Stimulated activated naive CD8-positive, alpha-beta T cell treated with anti-CD3 and anti-CD28 coated beads, Interleukin-15, Interleukin-2, amounts not matched to agents 100 ng/mL and 50 ng/mL, for 24 hours (primary cell): Measurements from ENCODE around the gene KIT.

Source experiments
- H3K27ac Mint-ChIP-seq: one replicate; pipeline ENCODE4 v1.8.0; 2021; ENCODE audit warnings: mild to moderate bottlenecking, mixed read lengths
- H3K27me3 Mint-ChIP-seq: one replicate; pipeline ENCODE4 v1.8.0; 2021; ENCODE audit warnings: mixed read lengths
- H3K36me3 Mint-ChIP-seq: one replicate; pipeline ENCODE4 v1.8.0; 2021; ENCODE audit warnings: low read depth, mixed read lengths
- H3K4me1 Mint-ChIP-seq: one replicate; pipeline ENCODE4 v1.8.0; 2021; ENCODE audit warnings: low read depth, mixed read lengths
- H3K4me3 Mint-ChIP-seq: one replicate; pipeline ENCODE4 v1.8.0; 2021; ENCODE audit warnings: mild to moderate bottlenecking, mixed read lengths
- H3K9me3 Mint-ChIP-seq: one replicate; pipeline ENCODE4 v1.8.0; 2021; ENCODE audit warnings: mixed read lengths

The KIT gene

DNA sequence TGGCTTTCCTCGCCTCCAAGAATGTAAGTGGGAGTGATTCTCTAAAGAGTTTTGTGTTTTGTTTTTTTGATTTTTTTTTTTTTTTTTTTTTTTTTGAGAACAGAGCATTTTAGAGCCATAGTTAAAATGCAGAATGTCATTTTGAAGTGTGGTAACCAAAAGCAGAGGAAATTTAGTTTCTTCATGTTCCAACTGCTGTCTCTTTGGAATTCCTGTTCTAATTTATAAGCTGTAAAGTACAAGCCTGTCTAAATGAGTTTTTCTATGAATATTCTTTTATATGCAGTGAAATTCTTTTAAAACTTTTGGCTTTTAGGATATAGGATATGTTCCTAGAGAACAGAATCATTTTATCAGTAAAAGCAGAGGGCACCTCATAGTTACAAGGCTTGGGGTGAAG is 74.2 kb downstream of the KIT start:
- H3K9me3 Mint-ChIP-seq: no peaks in the 10 kb centered on the region

DNA sequence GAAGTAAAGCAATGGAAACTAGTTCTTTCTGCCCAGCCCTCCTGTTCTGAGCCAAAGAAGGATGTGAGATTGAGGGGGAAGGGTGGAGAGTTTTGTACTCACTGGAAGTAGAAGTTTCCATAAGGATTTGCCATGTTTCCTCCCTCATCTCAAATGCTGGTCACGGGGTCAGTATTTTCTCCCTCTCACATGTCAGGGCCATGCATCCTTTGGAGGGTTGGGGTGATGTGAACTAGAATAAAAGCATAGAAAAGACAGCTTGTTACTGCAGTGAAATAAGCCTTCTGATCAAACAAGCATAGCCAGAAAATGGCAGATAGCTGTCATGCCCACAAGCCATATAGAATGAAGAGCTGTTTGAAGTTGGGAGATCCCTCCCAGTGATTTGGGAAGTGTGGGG is 79.7 kb downstream of the KIT start:
- Mint-ChIP-seq H3K27ac (no peak overlapping the region), H3K36me3 (no peaks in the 10 kb centered on the region), H3K4me3 (no peak overlapping the region), H3K27me3 (no peaks in the 10 kb centered on the region), H3K9me3 (no peaks in the 10 kb centered on the region), H3K4me1 (no peaks in the 10 kb centered on the region)

More for the DNA sequence above, 74.2 kb downstream of the KIT start:
- no peaks in the 10 kb centered on the region for H3K27me3 Mint-ChIP-seq
- H3K4me1 Mint-ChIP-seq: peaks cover 4% of the 10 kb centered on the region
- H3K27ac Mint-ChIP-seq: no peak overlapping the region
- H3K4me3 Mint-ChIP-seq: no peak overlapping the region
- no peaks in the 10 kb centered on the region for H3K36me3 Mint-ChIP-seq

DNA sequence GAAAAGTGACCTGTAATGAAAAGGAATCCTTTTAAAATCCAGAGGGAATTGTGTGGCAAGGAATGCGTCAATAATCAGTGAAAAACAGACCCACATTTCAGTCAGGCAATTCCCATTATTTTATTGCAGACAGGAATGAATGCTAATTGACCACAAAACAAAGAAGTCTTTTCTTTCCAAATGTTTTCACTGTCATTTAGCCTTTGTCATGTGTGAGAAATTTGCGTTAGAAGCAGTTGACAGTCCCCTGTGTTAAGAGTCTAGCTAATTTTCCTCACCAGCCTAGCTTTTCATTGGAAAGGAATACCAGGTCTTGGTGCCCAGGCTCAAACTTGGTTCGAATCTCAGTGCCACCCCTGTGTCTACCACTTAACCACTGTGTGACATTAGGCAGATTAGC is 83.4 kb downstream of the KIT start:
- no peaks in the 10 kb centered on the region for H3K36me3 Mint-ChIP-seq
- no peaks in the 10 kb centered on the region for H3K27me3 Mint-ChIP-seq
- H3K4me3 Mint-ChIP-seq: no peak overlapping the region
- no peak overlapping the region for H3K27ac Mint-ChIP-seq
- H3K4me1 Mint-ChIP-seq: peaks cover 5% of the 10 kb centered on the region
- H3K9me3 Mint-ChIP-seq: peaks cover 7% of the 10 kb centered on the region

DNA sequence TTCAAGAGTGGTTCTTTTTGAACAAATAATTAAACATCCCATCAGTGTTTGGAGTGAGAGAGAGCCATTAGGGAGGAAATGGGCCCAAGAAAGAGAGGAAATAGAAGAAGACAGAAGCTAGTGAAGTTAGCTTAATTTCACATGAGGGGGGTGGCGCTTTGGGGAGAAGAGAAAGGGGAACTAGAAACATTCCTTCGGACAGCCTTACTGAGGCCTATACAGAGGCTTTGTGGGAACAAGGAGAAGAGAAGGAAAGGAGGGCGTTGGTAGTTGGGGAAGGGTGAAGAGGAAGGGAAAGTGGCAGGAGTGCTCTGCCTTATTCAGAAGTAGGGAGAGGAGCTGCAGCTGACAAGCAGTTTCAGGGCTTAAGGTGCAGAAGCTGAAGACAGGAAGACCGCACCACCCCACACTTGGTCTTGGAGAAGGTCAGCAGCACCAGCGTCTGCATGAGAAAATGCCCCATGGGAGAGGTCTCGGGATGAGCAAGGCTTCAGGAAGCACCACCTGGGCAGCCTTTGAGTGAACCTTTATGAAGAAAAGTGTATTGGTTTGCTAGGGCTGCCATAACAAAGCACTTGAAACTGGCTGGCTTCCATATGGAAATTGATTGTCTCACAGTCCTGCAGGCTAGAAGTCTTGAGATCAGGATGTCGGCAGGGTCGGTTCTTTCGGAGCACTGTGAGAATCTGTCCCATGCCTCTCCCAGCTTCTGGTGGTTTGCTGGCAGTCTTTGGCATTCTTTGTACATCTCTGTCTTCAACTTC is 85.1 kb downstream of the KIT start:
- H3K4me1 Mint-ChIP-seq: peaks cover 9% of the 10 kb centered on the region
- H3K27ac Mint-ChIP-seq: no peak overlapping the region
- H3K27me3 Mint-ChIP-seq: no peaks in the 10 kb centered on the region
- H3K9me3 Mint-ChIP-seq: peaks cover 7% of the 10 kb centered on the region
- H3K36me3 Mint-ChIP-seq: no peaks in the 10 kb centered on the region
- H3K4me3 Mint-ChIP-seq: no peak overlapping the region

DNA sequence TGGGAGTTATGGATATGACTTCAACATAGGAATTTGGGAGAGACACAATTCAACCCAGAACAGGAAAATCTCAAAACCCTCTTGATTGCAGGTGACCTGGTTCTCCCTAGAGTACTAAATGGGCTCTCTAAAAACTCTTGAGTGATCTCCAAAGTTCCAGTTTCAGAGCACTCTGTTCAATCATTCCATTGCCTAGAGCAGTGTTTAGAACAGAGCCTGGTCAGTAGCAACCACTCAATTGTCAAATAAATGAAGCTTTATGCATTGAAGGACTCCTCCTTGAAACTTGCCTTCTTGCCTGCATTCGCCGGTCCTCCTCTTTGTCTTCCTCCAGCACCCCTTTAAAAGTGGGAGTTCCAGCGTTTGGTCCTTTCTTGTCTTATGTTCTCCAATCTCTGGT is 85.8 kb downstream of the KIT start:
- peaks cover 7% of the 10 kb centered on the region for H3K9me3 Mint-ChIP-seq
- no peak overlapping the region for H3K4me3 Mint-ChIP-seq
- no peaks in the 10 kb centered on the region for H3K36me3 Mint-ChIP-seq
- peaks cover 9% of the 10 kb centered on the region for H3K4me1 Mint-ChIP-seq
- no peaks in the 10 kb centered on the region for H3K27me3 Mint-ChIP-seq
- H3K27ac Mint-ChIP-seq: no peak overlapping the region

DNA sequence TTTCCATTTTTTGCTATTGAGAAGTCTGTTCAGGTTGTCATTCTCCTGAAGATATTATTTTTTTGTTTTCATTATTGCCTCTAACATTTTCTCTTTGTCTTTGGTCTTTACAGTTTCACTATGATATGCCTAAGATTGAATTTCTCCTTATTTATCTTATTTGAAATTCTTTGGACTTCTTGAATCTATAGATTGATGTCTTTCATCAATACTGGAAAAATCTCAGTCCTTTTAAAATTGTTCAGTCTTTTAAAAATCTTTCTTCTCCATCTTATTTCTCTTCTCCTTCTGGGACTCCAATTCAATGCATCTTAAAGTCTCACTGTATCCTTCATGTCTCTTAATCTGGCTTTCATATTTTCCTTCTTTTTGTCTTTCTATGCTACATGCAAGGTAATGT is 86.7 kb downstream of the KIT start:
- Mint-ChIP-seq H3K36me3 (no peaks in the 10 kb centered on the region), H3K27me3 (no peaks in the 10 kb centered on the region), H3K4me3 (no peak overlapping the region), H3K27ac (no peak overlapping the region), H3K9me3 (peaks cover 7% of the 10 kb centered on the region), H3K4me1 (peaks cover 9% of the 10 kb centered on the region)

DNA sequence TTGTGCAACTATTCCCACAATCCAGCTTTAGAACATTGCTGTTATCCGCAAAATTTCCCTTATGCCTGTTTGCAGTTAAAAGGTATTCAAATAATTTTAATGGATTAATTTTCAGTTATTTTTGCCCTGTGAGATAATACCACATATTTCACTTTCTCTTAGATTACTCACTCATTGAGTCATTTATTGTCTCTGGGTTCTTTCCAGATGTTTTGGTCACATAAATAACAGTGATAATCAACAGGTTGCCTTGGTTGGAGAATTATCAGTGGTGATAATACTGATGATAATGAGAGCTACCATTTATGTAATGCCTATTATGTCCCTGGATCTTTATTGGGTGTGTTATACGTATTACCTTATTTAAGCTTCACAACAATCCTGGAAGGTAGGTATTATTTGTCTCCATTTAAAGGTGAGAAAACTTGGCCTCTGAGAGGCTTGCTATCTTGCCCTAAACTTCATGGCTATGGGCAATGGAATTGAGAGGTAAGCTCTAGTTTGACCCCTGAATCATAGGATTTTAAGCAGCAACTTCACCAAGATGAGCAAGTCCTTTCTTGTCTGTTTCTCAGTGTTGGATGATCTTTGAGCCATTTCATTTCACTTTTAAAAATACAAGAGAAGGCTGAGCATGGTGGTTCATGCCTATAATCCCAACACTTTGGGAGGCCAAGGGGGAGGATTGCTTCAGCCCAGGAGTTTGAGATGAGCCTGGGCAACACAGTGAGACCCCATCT is 87.4 kb downstream of the KIT start:
- H3K27me3 Mint-ChIP-seq: no peaks in the 10 kb centered on the region
- no peak overlapping the region for H3K4me3 Mint-ChIP-seq
- H3K4me1 Mint-ChIP-seq: peaks cover 9% of the 10 kb centered on the region
- H3K9me3 Mint-ChIP-seq: peaks cover 7% of the 10 kb centered on the region
- no peak overlapping the region for H3K27ac Mint-ChIP-seq
- no peaks in the 10 kb centered on the region for H3K36me3 Mint-ChIP-seq

DNA sequence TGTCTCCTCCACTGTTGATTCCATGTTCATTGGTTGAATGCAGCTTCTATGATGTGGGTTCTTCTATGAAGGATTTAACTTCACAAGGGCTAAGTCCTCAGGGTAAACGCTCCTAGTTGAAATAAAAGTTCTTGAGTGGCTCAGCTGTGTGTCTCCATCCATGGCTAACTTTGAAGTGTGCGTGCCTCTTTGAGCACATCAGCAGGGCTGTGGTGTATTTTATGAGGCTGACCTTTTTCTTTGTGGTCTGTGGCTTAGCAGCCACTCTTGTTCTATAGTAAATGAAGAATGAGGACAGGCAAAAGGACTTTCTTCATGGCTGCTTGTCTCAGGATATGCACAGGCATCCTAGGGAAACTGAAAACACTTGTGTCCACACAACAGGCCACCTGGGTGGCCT is 88.5 kb downstream of the KIT start:
- H3K4me3 Mint-ChIP-seq: no peak overlapping the region
- no peaks in the 10 kb centered on the region for H3K27me3 Mint-ChIP-seq
- H3K9me3 Mint-ChIP-seq: peaks cover 7% of the 10 kb centered on the region
- H3K36me3 Mint-ChIP-seq: no peaks in the 10 kb centered on the region
- H3K27ac Mint-ChIP-seq: peak overlapping the region; percentile 23
- peaks cover 9% of the 10 kb centered on the region for H3K4me1 Mint-ChIP-seq

DNA sequence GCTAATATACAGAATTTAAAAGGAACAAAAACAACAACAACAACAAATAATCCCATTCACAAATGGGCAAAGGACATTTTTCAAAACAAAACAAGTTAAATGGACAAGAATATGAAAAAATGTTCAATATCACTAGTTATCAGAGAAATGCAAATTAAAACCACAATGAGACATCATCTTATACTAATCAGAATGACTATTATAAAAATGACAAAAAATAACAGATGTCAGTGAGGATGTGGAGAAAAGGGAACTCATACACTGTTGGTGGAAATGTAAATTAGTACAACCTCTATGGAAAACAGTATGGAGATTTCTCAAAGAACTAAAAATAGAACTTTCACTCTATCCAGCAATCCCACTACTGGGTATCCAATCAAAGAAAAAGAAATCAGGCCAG is 92.6 kb downstream of the KIT start:
- Mint-ChIP-seq H3K9me3 (no peaks in the 10 kb centered on the region), H3K27me3 (no peaks in the 10 kb centered on the region), H3K27ac (no peak overlapping the region), H3K36me3 (no peaks in the 10 kb centered on the region), H3K4me3 (no peak overlapping the region), H3K4me1 (peaks cover 9% of the 10 kb centered on the region)

DNA sequence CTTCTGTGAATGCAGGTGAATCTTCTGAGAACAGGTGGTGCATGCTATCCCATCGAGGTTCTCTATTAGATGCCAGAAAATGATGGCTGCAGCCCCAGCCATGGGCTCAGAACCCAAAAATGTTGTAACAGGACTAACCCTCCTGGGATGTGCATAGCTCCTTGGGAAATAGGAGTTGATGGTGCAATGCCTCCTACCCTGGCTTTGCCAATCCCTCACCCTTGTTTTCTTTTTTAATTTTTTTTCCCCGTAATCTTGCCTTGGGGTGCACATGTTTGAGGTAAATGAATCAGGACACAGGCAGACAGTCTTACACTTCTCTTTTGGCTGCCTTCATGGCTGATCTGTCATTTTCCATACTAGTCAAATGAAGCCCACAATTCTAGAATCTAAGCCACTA is 96.6 kb downstream of the KIT start:
- Mint-ChIP-seq H3K4me1 (no peaks in the 10 kb centered on the region), H3K36me3 (no peaks in the 10 kb centered on the region), H3K27ac (no peak overlapping the region), H3K27me3 (no peaks in the 10 kb centered on the region), H3K9me3 (no peaks in the 10 kb centered on the region), H3K4me3 (no peak overlapping the region)

DNA sequence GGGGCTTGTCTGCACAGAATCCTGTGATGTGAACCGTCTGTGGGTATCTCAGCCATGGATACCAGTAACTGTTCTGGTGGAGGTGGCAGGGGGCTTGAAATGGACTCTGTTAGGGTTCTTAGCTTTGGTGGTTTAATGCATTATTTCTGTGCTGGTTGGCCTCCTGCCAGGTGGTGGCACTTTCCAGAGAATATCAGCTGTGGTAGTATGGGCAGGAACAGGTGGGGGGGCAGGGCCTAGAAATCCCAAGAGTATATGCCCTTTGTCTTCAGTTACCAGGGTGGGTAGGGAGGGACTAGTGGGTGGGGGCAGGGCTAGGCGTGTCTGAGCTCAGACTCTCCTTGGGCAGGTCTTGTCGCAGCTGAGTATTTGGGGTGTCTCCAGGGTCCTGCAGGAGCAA is 106.7 kb downstream of the KIT start:
- peaks cover 11% of the 10 kb centered on the region for H3K4me1 Mint-ChIP-seq
- H3K36me3 Mint-ChIP-seq: peaks cover 4% of the 10 kb centered on the region
- H3K27ac Mint-ChIP-seq: no peak overlapping the region

DNA sequence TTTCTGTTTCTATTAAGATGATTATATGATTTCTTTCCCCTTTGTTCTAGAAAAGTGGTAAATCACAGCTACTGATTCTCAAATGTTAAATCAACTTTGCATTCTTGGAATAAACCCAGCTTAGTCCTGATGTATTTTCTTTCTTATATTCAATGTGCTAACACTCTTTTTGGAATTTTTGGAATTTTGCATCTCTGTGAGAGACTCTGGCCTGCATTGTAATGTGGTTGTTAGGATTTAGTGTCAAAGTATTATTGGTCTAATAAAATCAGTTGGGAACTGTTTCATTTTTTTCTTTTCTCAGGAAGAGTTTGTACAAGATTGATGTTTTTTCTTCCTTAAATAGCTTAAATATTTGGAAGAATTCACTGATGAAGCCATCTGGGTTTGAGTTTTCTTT is 109.6 kb downstream of the KIT start:
- no peak overlapping the region for H3K4me3 Mint-ChIP-seq
- no peaks in the 10 kb centered on the region for H3K27me3 Mint-ChIP-seq
- H3K27ac Mint-ChIP-seq: no peak overlapping the region
- peaks cover 15% of the 10 kb centered on the region for H3K9me3 Mint-ChIP-seq
- H3K36me3 Mint-ChIP-seq: no peaks in the 10 kb centered on the region
- peaks cover 2% of the 10 kb centered on the region for H3K4me1 Mint-ChIP-seq

More for the DNA sequence above, 106.7 kb downstream of the KIT start:
- Mint-ChIP-seq H3K9me3 (peaks cover 29% of the 10 kb centered on the region), H3K27me3 (no peaks in the 10 kb centered on the region), H3K4me3 (no peak overlapping the region)

DNA sequence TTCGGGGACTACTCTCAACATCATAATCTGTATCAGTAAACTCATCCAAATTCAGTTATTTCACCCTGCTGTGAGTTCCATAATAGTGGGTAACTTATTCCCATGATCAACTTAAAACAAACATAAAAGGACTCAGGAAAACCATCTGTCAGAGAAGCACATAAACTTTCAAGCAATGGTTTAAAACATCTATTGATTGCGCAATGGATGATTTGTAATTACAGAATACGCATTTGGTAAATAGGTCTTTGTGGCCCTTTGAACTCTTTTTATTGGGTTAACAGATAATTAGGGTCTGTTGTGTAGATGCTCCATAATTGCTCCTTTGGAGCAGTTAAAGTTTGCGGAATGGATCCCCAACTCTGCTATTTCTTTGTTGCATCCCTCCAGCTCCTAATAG is 115.3 kb downstream of the KIT start:
- no peak overlapping the region for H3K27ac Mint-ChIP-seq
- H3K36me3 Mint-ChIP-seq: no peaks in the 10 kb centered on the region
- H3K27me3 Mint-ChIP-seq: no peaks in the 10 kb centered on the region
- no peak overlapping the region for H3K4me3 Mint-ChIP-seq
- H3K4me1 Mint-ChIP-seq: no peaks in the 10 kb centered on the region
- peaks cover 3% of the 10 kb centered on the region for H3K9me3 Mint-ChIP-seq

DNA sequence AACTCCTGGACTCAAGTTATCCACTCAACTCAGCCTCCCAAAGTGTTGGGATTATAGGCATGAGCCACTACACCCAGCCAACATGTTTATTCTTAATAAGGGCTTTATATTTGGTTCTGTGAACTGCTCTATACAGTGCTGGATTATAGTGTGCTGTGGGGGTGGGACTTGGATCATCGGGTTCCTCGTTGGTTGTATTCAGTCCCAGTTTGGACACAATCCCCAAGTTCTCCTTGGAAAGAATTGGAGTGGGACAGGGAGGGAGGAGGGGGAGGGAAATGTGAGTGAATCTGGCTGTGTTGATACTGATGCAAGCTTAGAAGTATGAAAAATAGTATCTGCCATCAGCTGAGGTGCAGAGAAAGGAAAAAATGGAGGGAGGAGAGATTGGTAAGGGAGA is 121.3 kb downstream of the KIT start:
- H3K27ac Mint-ChIP-seq: no peak overlapping the region
- no peaks in the 10 kb centered on the region for H3K36me3 Mint-ChIP-seq
- peaks cover 4% of the 10 kb centered on the region for H3K4me1 Mint-ChIP-seq
- no peaks in the 10 kb centered on the region for H3K27me3 Mint-ChIP-seq
- no peak overlapping the region for H3K4me3 Mint-ChIP-seq
- no peaks in the 10 kb centered on the region for H3K9me3 Mint-ChIP-seq

DNA sequence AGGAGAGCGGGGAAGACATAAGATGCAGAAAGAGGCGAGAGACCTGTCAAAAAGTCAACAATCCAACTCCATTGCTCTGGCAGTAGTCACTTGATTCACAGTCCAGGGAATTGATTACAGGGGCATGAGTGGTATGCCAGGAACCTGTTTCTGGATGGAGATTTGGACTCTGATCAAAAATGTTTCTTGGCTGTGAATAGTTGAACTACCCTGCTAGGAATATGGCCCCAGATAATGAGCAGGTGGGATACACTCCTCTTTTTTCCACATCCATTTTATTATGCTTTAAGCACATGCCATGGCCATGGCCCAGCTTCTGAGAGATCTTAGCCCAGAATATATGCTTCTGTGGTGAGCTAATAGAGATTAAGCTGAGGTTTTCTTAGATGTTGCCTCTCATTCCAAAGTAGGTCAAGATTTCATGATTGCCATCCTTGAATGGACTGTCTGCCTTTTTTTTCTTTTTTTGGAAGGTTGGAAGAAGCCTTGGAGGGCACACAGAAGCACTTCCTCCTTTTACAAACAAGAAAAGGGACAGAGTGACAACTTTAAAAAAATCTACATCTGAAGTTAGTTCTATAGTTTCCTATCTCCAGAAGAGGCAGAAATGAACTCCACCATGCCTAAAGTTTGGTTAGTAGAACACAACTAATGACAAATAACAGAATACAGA is 121.9 kb downstream of the KIT start:
- H3K4me3 Mint-ChIP-seq: no peak overlapping the region
- H3K27me3 Mint-ChIP-seq: no peaks in the 10 kb centered on the region
- no peaks in the 10 kb centered on the region for H3K9me3 Mint-ChIP-seq
- H3K4me1 Mint-ChIP-seq: peaks cover 4% of the 10 kb centered on the region
- no peak overlapping the region for H3K27ac Mint-ChIP-seq
- H3K36me3 Mint-ChIP-seq: no peaks in the 10 kb centered on the region
